Mucosa of descending colon (tissue), 3 donors: ENCODE results near the gene FZD1. TPM values are rescaled to one million over a fixed set of nuclear protein-coding genes. Genes with fewer than 3 reads are reported as not detected.

Source experiments
- ATAC-seq: fragments of 200-7000 bp; cut with Tn5 transposase; one replicate; pipeline ENCODE4 v1.9.1; 2020; ENCODE audit warnings: mild to moderate bottlenecking, moderate library complexity
- DNase-seq, 3 donors: peaks; one replicate each; pipeline ENCODE4 v3.0.0-alpha.2; 2020
- H3K36me3 ChIP-seq: fragments of 200-600 bp; one replicate; pipeline ENCODE4 v1.8.0; 2021; ENCODE audit warnings: low read depth, mild to moderate bottlenecking
- H3K4me1 ChIP-seq: fragments of 200-600 bp; one replicate; pipeline ENCODE4 v1.8.0; 2021; ENCODE audit warnings: low read depth, mild to moderate bottlenecking
- H3K4me3 ChIP-seq: fragments of 200-600 bp; one replicate; pipeline ENCODE4 v1.8.0; 2021; ENCODE audit warnings: mild to moderate bottlenecking
- H3K9me3 ChIP-seq: fragments of 200-600 bp; one replicate; pipeline ENCODE4 v1.8.0; 2021; ENCODE audit warnings: mild to moderate bottlenecking
- CTCF ChIP-seq: fragments of 200-600 bp; IDR thresholded peaks from one replicate; pipeline ENCODE4 v1.8.0; 2022; ENCODE audit warnings: antibody characterized with exemption, mild to moderate bottlenecking
- intact Hi-C, 2 donors: fragments of 100-400 bp; cut with DNase I in 1 of 2; cut with micrococcal nuclease in 1 of 2; formaldehyde crosslinking; loops; one replicate each; pipeline versions ENCODE4 v1.11.0 to v1.11.1; 2022; cut with DNase I, micrococcal nuclease
- total RNA-seq, 3 donors: library from RNA; stranded (reverse); fragmentation: NEBNext Ultra II Directional in 2 of 3; extraction: Animal tissue kit (Norgen Biotek cat#: 25700) in 2 of 3; gene quantifications; one replicate each; pipeline versions ENCODE4 v1.2.1 to v1.2.4, GENCODE V29; 2021 to 2023
- donor health status: DM: no; HTN: no; CAD: no; lungs with moderate emphysema.
- donor health status: DM: no; HTN: no; CAD: no.
- donor health status: DM: no; HTN: yes; CAD: no.

The FZD1 gene
- total RNA-seq, 3 donors from 2014 or later = 7.3 to 15.3 (median 8.4) TPM

GRCh38 chr7:91240376-91240941 lies 23.8 kb upstream of the FZD1 start:
- Histone ChIP-seq H3K4me1 (no peaks in the 10 kb centered on the region), H3K36me3 (no peaks in the 10 kb centered on the region), H3K9me3 (no peaks in the 10 kb centered on the region), H3K4me3 (no peak overlapping the region)
- DNase-seq (no peak), ATAC-seq (no peak)
- intact Hi-C loops = no loop called here
- no peak for TF ChIP-seq CTCF

- ATAC-seq (no peak), DNase-seq (no peak)
- no peaks in the 10 kb centered on the region for H3K36me3 ChIP-seq
- intact Hi-C loops = no loop called here
- no peak for TF ChIP-seq CTCF
- no peak overlapping the region for H3K4me3 ChIP-seq
- H3K9me3 ChIP-seq = no peaks in the 10 kb centered on the region
- no peaks in the 10 kb centered on the region for H3K4me1 ChIP-seq
Measured at GRCh38 chr7:91242097-91242844, 22.0 kb upstream of the FZD1 start.

GRCh38 chr7:91243591-91244301 lies 20.5 kb upstream of the FZD1 start:
- no peaks in the 10 kb centered on the region for H3K9me3 ChIP-seq
- DNase-seq (no peak), ATAC-seq (no peak)
- intact Hi-C loops = no loop called here
- H3K4me1 ChIP-seq = no peaks in the 10 kb centered on the region
- H3K36me3 ChIP-seq = no peaks in the 10 kb centered on the region
- TF ChIP-seq CTCF = no peak
- H3K4me3 ChIP-seq = no peak overlapping the region

GRCh38 chr7:91247500-91247899 lies 16.7 kb upstream of the FZD1 start:
- H3K4me3 ChIP-seq = no peak overlapping the region
- intact Hi-C loops = no loop called here
- no peak for ATAC-seq
- no peak for DNase-seq
- H3K9me3 ChIP-seq = no peaks in the 10 kb centered on the region
- H3K4me1 ChIP-seq = no peaks in the 10 kb centered on the region
- H3K36me3 ChIP-seq = no peaks in the 10 kb centered on the region
- no peak for TF ChIP-seq CTCF

- intact Hi-C loops = no loop called here
- Histone ChIP-seq H3K9me3 (no peaks in the 10 kb centered on the region), H3K4me1 (no peaks in the 10 kb centered on the region), H3K36me3 (no peaks in the 10 kb centered on the region), H3K4me3 (no peak overlapping the region)
- no peak for ATAC-seq
- TF ChIP-seq CTCF = no peak
- no peak for DNase-seq
Measured at GRCh38 chr7:91248996-91249395, 15.2 kb upstream of the FZD1 start.
